Neural cell (in vitro differentiated cells): ENCODE measurements around the gene USP32. TPM values are rescaled to one million over a fixed set of nuclear protein-coding genes. Genes with fewer than 3 reads are reported as not detected.
"Not testable (repeated sequence)": the region's sequence is repeated elsewhere in the genome, so short reads cannot be mapped to it uniquely, and the experiment has no call there.

Experiments
- H2AFZ ChIP-seq: fragments of 200-600, 300-800 bp; sonication (generic), shearing (Covaris generic); 2 replicates; pipeline ENCODE4 v1.6.0; 2014; ENCODE audit warnings: low read depth, mild to moderate bottlenecking, antibody characterized with exemption, low read length, moderate library complexity
- H3F3A ChIP-seq: fragments of 200-600 bp; shearing (Covaris generic); 2 replicates; pipeline ENCODE4 v1.6.1; 2016; ENCODE audit warnings: mild to moderate bottlenecking, moderate library complexity, mixed read lengths, antibody characterized with exemption, low read length; ENCODE audit not compliant: insufficient read depth, poor library complexity, severe bottlenecking
- H3K27ac ChIP-seq: fragments of 200-600, 300-800 bp; sonication (generic), shearing (Covaris generic); 2 replicates; pipeline ENCODE4 v1.5.1; 2014; ENCODE audit warnings: mild to moderate bottlenecking, low read length, moderate library complexity
- H3K27me3 ChIP-seq: fragments of 300-800, 200-600 bp; sonication (generic), shearing (Covaris generic); 2 replicates; pipeline ENCODE4 v1.6.0; 2014; ENCODE audit warnings: mild to moderate bottlenecking, low read depth, low read length, moderate library complexity; ENCODE audit not compliant: insufficient read depth
- H3K36me3 ChIP-seq: fragments of 300-800, 200-600 bp; sonication (generic), shearing (Covaris generic); 2 replicates; pipeline ENCODE4 v1.5.1; 2014; ENCODE audit warnings: mild to moderate bottlenecking, antibody characterized with exemption, low read length, moderate library complexity; ENCODE audit not compliant: insufficient read depth
- H3K4me2 ChIP-seq: fragments of 300-800, 200-600 bp; sonication (generic), shearing (Covaris generic); 2 replicates; pipeline ENCODE4 v1.6.0; 2014; ENCODE audit warnings: mild to moderate bottlenecking, low read length
- H3K4me3 ChIP-seq: fragments of 300-800, 200-600 bp; sonication (generic), shearing (Covaris generic); 2 replicates; pipeline ENCODE4 v1.5.1; 2014; ENCODE audit warnings: mild to moderate bottlenecking, low read length, moderate library complexity
- H3K79me2 ChIP-seq: fragments of 200-600 bp; shearing (Covaris generic); replicated peaks from 2 replicates; pipeline ENCODE4 v1.6.0; 2014; ENCODE audit warnings: mild to moderate bottlenecking, low read length, moderate library complexity; ENCODE audit not compliant: insufficient read depth
- H3K9ac ChIP-seq: fragments of 300-800, 200-600 bp; sonication (generic), shearing (Covaris generic); 2 replicates; pipeline ENCODE4 v1.6.1; 2016; ENCODE audit warnings: mild to moderate bottlenecking, low read length, mixed read lengths
- H3K9me2 ChIP-seq: fragments of 200-600 bp; shearing (Covaris generic); 2 replicates; pipeline ENCODE4 v1.6.1; 2016; ENCODE audit warnings: mild to moderate bottlenecking, low read length, mixed read lengths; ENCODE audit not compliant: insufficient read depth
- H3K9me3 ChIP-seq: fragments of 200-600, 300-800 bp; sonication (generic), shearing (Covaris generic); 2 replicates; pipeline ENCODE4 v1.6.1; 2016; ENCODE audit warnings: mild to moderate bottlenecking, mixed run types, low read length, moderate library complexity, mixed read lengths
- H4K20me1 ChIP-seq: fragments of 200-600 bp; shearing (Covaris generic); 2 replicates; pipeline ENCODE4 v1.6.1; 2016; ENCODE audit warnings: mild to moderate bottlenecking, mixed run types; ENCODE audit not compliant: insufficient read depth
- EP300 ChIP-seq: fragments of 450-650 bp; conservative IDR thresholded peaks from 2 replicates; pipeline ENCODE4 v1.6.1; 2014; ENCODE audit warnings: antibody characterized with exemption, mild to moderate bottlenecking, moderate library complexity; ENCODE audit not compliant: poor library complexity, severe bottlenecking
- EZH2 ChIP-seq: fragments of 200-600, 300-800 bp; shearing (Covaris generic), sonication (generic); IDR thresholded peaks from 2 replicates; pipeline ENCODE4 v1.6.1; 2014; ENCODE audit warnings: antibody characterized with exemption, low read length, borderline replicate concordance, mild to moderate bottlenecking; ENCODE audit not compliant: insufficient read depth, poor library complexity, severe bottlenecking
- MXI1 ChIP-seq: fragments of 450-650 bp; conservative IDR thresholded peaks from 2 replicates; pipeline ENCODE4 v1.6.1; 2014; ENCODE audit warnings: antibody characterized with exemption, mild to moderate bottlenecking; ENCODE audit not compliant: poor library complexity, severe bottlenecking
- POLR2AphosphoS5 ChIP-seq: IDR thresholded peaks from 2 replicates; pipeline ENCODE4 v1.6.1; 2012
- RAD21 ChIP-seq: fragments of 450-650 bp; conservative IDR thresholded peaks from 2 replicates; pipeline ENCODE4 v1.6.1; 2014; ENCODE audit warnings: antibody characterized with exemption, mild to moderate bottlenecking, moderate library complexity
- SMC3 ChIP-seq: fragments of 450-650 bp; conservative IDR thresholded peaks from 2 replicates; pipeline ENCODE4 v1.6.1; 2014; ENCODE audit warnings: antibody characterized with exemption, mild to moderate bottlenecking, moderate library complexity; ENCODE audit not compliant: poor library complexity
- TAF1 ChIP-seq: IDR thresholded peaks from 2 replicates; pipeline ENCODE4 v1.6.1; 2012; ENCODE audit warnings: low read depth
- polyA plus RNA-seq: library from polyadenylated mRNA; depleted of rRNA; stranded (reverse); fragments of >200 nt; gene quantifications from 2 replicates; pipeline ENCODE4 v1.2.3, GENCODE V29; 2014
- TF ChIP-seq, protein P1 (sequence below): IDR thresholded peaks from 2 replicates; pipeline ENCODE4 v1.6.1; 2012; ENCODE audit warnings: borderline replicate concordance
- TF ChIP-seq, protein P2 (sequence below): fragments of 450-650 bp; IDR thresholded peaks from 2 replicates; pipeline ENCODE4 v1.5.1; 2014; ENCODE audit warnings: antibody characterized with exemption, mild to moderate bottlenecking, moderate library complexity; ENCODE audit not compliant: poor library complexity, severe bottlenecking

The USP32 gene
- polyA plus RNA-seq, 1 donor from 2014 or later = 25.7 TPM

DNA sequence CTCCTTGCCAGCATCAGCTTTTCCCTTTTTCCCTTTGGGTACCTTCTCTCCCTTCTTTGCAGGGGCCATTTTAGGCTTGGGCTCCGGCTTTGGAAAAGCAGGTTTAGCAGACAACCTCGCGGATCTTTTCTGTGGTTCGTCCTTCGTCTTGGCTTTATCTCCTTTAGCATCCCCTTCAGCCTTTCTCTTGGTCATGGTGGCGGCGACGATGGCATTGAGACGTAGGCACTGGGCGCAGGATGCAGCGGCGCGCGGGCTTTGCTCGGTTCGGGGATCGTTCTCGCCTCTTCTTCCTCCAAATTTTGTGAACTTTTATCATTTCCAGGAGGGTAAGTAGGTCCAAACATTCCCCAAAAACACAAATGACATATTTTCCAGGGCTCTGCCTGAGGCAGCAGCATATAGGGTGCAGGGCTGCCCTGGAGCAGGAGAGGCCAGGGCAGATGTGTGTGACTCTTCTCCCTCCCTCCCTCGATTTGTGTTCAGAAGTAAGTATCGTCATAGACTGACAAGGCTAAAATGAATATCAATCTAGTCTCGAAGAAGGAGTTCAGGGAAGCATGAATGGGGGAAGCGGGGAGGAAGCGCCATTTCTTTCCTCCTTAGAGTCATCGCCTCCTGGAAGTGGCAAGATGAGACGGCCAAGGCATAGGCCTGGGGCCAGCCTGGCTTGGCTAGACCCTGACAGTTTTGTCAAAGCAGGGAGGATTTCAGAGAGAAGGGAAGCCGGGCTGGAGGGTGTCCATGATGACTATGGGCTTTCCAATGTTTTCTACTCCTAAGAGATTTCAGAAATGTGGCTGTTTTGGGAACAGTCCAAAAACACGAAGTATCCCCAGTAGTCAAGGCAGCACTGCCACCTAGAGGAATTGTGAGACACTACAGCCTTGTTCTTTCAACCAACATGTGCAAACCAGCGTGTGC is 43.6 kb upstream of the USP32 start:
- no peaks in the 10 kb centered on the region for H4K20me1 ChIP-seq
- no peak overlapping the region for H3K27ac ChIP-seq
- H3K9me3 ChIP-seq = no peaks in the 10 kb centered on the region
- H3K4me2 ChIP-seq = no peak overlapping the region
- no peaks in the 10 kb centered on the region for H3F3A ChIP-seq
- H3K9ac ChIP-seq = no peak overlapping the region
- no peak overlapping the region for H3K4me3 ChIP-seq
- no peaks in the 10 kb centered on the region for H3K27me3 ChIP-seq
- H3K9me2 ChIP-seq = no peaks in the 10 kb centered on the region
- H2AFZ ChIP-seq = no peak overlapping the region
- H3K79me2 ChIP-seq = no peaks in the 10 kb centered on the region
- TF ChIP-seq, protein P1, sequence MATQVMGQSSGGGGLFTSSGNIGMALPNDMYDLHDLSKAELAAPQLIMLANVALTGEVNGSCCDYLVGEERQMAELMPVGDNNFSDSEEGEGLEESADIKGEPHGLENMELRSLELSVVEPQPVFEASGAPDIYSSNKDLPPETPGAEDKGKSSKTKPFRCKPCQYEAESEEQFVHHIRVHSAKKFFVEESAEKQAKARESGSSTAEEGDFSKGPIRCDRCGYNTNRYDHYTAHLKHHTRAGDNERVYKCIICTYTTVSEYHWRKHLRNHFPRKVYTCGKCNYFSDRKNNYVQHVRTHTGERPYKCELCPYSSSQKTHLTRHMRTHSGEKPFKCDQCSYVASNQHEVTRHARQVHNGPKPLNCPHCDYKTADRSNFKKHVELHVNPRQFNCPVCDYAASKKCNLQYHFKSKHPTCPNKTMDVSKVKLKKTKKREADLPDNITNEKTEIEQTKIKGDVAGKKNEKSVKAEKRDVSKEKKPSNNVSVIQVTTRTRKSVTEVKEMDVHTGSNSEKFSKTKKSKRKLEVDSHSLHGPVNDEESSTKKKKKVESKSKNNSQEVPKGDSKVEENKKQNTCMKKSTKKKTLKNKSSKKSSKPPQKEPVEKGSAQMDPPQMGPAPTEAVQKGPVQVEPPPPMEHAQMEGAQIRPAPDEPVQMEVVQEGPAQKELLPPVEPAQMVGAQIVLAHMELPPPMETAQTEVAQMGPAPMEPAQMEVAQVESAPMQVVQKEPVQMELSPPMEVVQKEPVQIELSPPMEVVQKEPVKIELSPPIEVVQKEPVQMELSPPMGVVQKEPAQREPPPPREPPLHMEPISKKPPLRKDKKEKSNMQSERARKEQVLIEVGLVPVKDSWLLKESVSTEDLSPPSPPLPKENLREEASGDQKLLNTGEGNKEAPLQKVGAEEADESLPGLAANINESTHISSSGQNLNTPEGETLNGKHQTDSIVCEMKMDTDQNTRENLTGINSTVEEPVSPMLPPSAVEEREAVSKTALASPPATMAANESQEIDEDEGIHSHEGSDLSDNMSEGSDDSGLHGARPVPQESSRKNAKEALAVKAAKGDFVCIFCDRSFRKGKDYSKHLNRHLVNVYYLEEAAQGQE = no peak
- TF ChIP-seq SMC3 (peak; percentile 95), MXI1 (peak; percentile 50), EP300 (no peak), EZH2 (no peak), TAF1 (no peak), RAD21 (peak; percentile 98), POLR2AphosphoS5 (no peak)
- TF ChIP-seq, protein P2, sequence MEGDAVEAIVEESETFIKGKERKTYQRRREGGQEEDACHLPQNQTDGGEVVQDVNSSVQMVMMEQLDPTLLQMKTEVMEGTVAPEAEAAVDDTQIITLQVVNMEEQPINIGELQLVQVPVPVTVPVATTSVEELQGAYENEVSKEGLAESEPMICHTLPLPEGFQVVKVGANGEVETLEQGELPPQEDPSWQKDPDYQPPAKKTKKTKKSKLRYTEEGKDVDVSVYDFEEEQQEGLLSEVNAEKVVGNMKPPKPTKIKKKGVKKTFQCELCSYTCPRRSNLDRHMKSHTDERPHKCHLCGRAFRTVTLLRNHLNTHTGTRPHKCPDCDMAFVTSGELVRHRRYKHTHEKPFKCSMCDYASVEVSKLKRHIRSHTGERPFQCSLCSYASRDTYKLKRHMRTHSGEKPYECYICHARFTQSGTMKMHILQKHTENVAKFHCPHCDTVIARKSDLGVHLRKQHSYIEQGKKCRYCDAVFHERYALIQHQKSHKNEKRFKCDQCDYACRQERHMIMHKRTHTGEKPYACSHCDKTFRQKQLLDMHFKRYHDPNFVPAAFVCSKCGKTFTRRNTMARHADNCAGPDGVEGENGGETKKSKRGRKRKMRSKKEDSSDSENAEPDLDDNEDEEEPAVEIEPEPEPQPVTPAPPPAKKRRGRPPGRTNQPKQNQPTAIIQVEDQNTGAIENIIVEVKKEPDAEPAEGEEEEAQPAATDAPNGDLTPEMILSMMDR = peak; percentile 98
- H3K36me3 ChIP-seq = no peaks in the 10 kb centered on the region

DNA sequence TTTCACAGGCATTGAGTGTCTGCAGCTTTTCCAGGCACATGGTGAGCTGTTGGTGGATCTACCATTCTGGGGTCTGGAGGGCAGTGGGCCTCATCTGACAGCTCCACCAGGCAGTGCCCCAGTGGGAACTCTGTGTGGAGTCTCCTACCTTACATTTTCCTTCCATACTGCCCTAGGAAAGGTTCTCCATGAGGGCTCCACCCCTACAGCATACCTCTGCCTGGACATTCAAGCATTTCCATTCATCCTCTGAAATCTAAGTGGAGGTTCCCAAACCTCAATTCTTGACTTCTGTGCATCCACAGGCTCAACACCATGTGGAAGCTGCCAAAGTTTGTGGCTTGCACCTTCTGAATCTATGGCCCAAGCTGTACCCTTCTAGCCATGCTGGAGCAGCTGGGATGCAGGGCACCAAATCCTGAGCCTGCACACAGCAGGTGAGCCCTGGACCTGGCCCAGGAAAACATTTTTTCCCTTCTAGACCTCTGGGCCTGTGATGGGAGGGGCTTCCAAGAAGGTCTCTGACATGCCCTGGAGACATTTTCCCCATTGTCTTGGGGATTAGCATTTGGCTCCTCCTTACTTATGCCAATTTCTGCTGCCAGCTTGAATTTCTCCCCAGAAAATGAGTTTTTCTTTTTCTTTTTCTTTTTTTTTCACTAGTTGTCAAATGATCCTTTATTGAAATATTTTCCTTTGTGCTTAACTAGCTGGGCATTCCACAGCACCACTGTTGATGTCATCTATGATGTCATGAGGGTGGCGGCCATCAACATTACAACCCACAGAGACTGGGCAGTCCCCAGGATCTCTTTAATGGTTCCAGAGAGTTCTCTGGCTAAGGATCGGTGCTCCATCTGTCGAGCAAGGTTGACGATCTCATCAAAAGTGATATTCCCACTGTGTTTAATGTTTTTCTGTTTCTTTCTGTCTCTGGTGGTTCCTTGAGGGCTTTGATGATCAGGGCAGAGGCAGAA is 41.4 kb upstream of the USP32 start:
- not testable (repeated sequence) for H3K9ac ChIP-seq, H2AFZ ChIP-seq, H3K4me3 ChIP-seq, H3K9me2 ChIP-seq, H3K79me2 ChIP-seq, H4K20me1 ChIP-seq, H3F3A ChIP-seq, H3K36me3 ChIP-seq, H3K27me3 ChIP-seq, H3K27ac ChIP-seq, H3K9me3 ChIP-seq, H3K4me2 ChIP-seq

DNA sequence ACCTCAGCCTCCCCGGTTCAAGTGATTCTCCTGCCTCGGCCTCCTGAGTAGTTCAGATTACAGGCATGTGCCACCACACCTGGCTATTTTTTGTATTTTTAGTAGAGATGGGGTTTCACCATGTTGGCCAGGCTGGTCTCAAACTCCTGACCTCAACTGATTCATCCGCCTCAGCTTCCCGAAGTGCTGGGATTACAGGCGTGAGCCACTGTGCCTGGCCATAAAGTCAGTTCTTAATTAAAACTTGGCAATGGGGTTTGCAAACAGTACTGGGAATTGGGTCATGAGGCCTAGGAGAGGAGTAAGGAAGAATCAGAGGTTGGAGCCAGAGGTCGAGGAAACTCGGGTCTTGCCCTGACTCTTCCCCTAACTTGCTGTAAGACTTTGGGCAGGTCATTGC is 38.6 kb upstream of the USP32 start:
- not testable (repeated sequence) for H2AFZ ChIP-seq, H3K36me3 ChIP-seq, H4K20me1 ChIP-seq, H3K9me3 ChIP-seq, H3F3A ChIP-seq, H3K27ac ChIP-seq, H3K9me2 ChIP-seq, H3K4me3 ChIP-seq, H3K79me2 ChIP-seq, H3K4me2 ChIP-seq, H3K9ac ChIP-seq, H3K27me3 ChIP-seq

DNA sequence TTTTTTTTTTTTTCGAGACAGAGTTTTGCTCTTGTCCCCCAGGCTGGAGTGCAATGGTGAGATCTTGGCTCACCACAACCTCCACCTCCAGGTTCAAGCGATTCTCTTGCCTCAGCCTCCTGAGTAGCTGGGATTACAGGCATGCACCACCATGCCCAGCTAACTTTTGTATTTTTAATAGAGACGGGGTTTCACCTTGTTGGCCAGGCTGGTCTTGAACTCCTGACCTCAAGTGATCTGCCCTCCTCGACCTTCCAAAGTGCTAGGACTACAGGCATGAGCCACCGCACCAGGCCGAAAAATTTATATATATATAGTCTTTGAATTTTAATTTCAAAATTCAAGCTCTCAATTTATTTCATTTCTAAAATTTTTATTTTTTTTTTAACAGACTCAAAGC is 36.6 kb upstream of the USP32 start:
- H3K9me2 ChIP-seq, H3K27me3 ChIP-seq, H3F3A ChIP-seq, H3K4me2 ChIP-seq, H4K20me1 ChIP-seq, H3K9me3 ChIP-seq, H3K9ac ChIP-seq, H2AFZ ChIP-seq, H3K36me3 ChIP-seq, H3K79me2 ChIP-seq, H3K27ac ChIP-seq, H3K4me3 ChIP-seq: not testable (repeated sequence)
